ENCODE data around the gene TNFSF13B.
"Not testable (repeated sequence)": the region's sequence is repeated elsewhere in the genome, so short reads cannot be mapped to it uniquely, and the experiment has no call there.

TNFSF13B gene

DNA sequence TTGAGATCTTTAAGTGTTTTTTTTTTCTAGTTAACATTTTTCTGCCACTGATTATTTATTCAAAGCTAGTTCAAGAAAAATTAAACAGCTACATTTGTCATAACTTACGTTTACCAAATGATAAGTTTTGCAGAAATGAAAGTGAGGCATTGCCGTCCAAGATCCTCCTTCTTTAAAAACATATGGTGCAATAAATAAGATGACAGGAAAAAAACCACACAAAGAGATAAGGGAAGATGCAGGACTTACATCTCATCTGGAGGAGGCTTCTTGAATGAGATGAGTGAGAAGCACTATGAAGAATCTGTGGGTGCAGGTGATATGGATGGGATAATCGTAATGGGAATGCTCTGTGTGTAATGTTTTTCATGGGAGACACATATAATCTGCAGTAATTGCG is 12.4 kb downstream of the TNFSF13B start:
- DNase-seq (ENCODE audit: low read depth) = no peak

DNA sequence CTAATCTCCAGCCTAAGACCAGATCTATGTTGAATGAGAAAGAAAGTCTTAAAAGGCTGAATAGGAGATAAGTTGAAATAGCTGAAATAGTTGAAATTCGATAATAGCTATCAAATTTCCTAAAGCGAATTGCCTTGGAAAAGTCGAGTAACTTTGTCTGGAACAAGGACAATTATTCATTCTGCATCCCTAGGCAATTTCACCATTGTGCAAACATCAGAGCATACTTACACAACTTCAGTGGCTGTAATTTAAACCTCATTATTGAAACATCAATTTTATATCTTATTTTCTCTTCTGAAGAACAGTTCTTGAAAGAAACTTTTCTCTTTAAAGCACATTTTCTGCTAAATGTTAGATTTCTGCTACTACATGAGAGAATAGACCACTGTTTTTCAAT is 13.6 kb downstream of the TNFSF13B start:
- peak; percentile 81 for DNase-seq (ENCODE audit: low read depth)

DNA sequence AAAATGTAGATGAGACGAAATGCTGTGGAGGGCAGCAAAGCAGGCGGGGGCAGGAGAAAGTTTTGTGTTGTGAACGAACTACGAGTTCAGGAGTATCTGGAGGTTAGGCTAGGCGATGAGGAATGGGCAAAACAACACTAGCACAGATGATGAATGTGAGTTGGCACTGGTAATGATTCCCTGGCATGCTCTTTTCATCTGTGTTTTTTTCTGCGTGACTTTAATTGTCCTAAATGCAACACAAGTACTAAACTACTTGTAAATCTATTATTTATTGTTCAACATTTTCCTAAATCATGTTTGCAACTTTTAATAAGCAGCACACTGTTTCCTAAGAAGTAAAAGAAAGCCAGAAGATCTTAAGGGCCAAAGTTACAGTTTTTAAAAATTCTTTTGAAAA is 19.2 kb downstream of the TNFSF13B start:
- no peak for DNase-seq (ENCODE audit: low read depth)

DNA sequence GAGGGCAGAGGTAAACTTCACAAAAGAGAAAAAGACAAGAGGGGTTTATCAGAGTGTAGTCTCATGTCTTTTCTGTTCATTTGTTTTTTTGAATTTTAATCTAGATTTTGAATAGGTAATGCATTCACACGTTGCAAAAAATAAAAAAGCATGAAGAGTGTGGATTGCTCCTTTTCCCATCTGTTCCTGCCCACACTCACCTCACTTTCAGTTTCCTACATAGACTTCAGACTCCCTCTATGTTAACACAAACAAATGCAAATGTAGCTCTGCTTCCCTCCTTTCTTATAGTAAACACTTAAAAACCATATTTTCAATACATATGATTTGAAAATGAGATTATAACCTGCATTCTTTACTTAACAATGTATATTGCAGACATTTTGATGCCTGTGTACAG is 20.3 kb downstream of the TNFSF13B start:
- DNase-seq (ENCODE audit: low read depth) = no peak

GRCh38 chr13:108297114-108297513 is 27.6 kb downstream of the TNFSF13B start:
- DNase-seq (ENCODE audit: low read depth) = no peak

DNA sequence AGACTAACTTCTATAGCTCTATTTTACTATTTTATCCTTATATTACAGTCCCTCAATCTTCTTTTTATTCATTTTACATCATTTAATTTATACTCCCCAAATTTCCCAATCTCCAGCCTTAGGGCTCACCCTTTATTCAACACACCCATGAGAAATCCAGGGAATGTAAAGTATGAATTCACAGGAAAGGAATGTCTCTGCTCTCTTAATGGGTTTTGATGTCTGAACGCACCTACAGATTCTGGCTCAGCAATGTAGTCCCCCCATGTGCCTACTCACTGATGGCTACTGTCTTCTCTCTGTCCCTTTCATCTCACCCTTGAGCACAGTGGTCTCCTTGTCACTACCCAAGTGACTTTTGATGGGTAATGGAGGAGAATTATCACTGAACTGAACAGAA is 32.8 kb downstream of the TNFSF13B start:
- DNase-seq (ENCODE audit: low read depth) = no peak

DNA sequence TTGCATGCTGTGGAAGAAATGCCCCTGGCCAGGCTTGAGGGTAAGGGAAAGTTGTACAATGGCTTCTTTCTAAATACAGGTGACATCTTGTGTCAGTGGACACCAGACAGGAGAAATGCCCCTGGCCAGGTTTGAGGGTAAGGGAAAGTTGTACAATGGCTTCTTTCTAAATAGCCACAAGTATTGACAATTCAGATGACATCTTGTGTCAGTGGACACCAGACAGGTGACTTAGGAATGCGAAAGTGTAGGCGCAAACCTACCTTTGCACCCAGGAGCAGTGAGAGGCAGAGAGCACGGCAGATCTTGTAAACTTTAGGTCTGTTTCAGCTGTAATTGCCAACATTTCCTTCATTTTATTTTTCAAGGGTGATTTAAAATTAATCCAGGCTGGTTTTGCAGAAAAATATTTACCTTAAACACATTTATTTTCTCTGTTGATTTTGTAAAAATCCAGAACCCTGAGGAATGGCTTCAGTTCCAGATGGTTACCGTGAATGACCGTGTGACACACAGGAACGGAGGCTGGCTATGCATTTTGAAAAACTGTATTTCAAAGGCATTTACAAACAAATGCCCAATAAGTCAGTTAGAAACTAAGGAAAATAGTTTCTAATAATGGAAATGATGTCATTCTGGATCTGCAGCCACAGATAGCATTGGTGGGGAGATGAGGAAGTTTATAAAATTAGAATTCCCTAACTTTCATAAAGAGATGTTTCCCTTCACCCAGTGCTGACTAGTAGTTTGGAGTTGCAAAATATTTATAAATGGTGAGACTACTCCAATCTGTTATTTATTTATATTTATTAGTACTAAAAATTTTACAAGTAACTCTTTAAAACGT is 34.9 kb downstream of the TNFSF13B start:
- no peak for DNase-seq (ENCODE audit: low read depth)

DNA sequence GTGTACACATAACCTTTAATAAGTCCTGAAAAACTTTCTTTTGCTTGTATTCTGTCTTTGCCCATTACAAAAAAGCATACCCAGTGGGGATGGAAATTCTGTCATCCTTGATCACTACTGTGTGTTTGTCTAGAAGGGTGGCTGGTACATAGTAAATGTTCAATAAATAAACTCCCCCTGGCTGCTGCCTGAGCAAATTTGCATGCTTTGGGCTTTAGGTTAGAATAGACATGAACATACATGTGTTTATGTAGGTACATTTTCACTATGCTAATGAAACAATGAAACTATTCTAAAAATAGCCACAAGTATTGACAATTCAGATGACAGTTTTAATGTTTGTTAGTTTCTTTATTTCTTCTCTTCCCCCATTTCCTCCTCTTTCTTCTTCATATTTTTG is 36.1 kb downstream of the TNFSF13B start:
- no peak for DNase-seq (ENCODE audit: low read depth)

- DNase-seq (ENCODE audit: low read depth) = no peak
These were observed 37.3 kb downstream of the TNFSF13B start for GRCh38 chr13:108306860-108307259.

DNA sequence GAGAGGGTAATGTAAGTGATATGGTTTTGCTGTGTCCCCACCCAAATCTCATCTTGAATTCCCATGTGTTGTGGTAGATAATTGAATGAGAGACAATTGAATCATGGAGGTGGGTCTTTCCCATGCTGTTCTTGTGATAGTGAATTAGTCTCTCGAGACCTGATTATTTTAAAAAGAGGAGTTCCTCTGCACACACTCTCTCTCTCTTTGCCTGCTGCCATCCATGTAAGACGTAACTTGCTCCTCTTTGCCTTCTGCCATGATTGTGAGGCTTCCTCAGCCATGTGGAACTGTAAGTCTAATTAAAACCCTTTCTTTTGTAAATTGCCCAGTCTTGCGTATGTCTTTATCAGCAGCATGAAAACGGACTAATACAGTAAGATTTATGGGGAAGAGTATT is 42.1 kb downstream of the TNFSF13B start:
- DNase-seq (ENCODE audit: low read depth) = not testable (repeated sequence)

DNA sequence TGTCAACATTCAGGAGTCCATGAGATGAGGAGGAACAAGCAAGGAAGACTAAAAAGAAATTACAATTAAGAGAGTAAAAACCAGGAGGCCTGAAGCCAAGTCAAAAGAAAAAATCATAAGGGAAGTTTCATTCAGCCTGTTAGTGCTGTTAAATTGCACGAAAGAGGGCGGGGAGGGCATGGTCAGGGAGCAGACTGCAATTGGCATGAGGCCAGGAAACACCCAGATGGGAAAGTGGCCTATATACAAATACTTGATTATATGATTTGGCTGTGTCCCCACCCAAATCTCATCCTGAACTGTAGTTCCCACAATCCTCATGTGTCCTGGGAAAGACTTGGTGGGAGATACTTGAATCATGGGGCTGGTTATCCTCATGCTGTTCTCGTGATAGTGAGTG is 43.9 kb downstream of the TNFSF13B start:
- no peak for DNase-seq (ENCODE audit: low read depth)

DNA sequence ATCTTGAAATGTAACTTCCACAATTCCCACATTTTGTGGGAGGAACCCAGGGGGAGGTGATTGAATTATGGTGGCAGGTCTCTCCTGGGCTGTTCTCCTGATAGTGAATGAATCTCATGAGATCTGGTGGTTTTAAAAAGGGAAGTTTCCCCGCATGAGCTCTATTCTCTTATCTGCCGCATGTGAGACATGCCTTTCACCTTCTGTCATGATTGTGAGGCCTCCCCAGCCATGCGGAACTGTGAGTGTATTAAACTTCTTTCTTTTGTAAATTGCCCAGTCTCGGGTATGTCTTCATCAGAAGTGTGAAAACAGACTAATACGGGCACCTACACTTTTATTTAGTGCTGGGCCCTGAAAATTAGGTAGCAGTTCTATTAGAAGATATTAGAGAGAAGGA is 45.8 kb downstream of the TNFSF13B start:
- no peak for DNase-seq (ENCODE audit: low read depth)

GRCh38 chr13:108315991-108316390 is 46.5 kb downstream of the TNFSF13B start:
- no peak for DNase-seq (ENCODE audit: low read depth)

DNA sequence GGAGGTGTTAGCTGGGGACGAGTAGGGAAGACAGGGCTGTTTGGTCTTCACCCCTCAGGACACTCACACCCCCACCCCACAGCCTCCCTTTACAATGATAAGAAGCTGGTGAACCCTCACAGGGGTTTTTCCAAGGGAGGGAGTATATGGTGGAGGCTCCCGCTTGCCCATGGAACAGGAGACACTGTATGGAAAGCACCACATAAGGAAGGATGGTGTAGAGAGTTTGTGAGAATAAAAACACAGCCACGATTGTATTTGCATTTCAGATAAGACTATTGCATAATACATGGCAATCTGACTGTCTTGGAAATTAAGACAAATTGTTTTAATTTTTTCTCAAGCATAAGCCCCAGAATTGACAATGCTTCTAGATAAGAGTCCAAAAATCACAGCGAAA is 46.9 kb downstream of the TNFSF13B start:
- DNase-seq (ENCODE audit: low read depth) = no peak

GRCh38 chr13:108322206-108322824 is 52.8 kb downstream of the TNFSF13B start:
- DNase-seq (ENCODE audit: low read depth) = peak; percentile 39

DNA sequence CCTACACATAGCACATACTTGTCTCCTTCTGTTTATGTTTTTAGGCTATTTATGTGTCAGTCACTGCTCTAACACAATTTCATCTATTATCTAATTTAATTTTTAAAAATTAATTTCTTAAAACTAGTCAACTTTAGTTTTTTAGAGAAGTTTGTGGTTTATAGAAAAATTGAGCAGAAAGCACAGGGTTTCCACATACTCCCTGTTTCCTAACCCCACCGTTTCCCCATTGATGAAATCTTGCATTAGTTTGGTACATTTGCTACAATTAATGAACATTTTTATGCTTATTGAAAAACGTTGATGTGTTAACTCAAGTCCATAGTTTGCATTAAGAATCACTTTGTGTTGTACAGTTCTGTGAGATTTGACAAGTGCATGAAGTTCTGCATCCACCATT is 53.5 kb downstream of the TNFSF13B start:
- DNase-seq (ENCODE audit: low read depth) = no peak

- DNase-seq (ENCODE audit: low read depth) = no peak
These were observed 56.3 kb downstream of the TNFSF13B start for GRCh38 chr13:108325863-108326262.

GRCh38 chr13:108326309-108326708 is 56.8 kb downstream of the TNFSF13B start:
- no peak for DNase-seq (ENCODE audit: low read depth)

- no peak for DNase-seq (ENCODE audit: low read depth)
These were observed 59.3 kb downstream of the TNFSF13B start for GRCh38 chr13:108328848-108329247.

GRCh38 chr13:108332791-108333190 is 63.3 kb downstream of the TNFSF13B start:
- no peak for DNase-seq (ENCODE audit: low read depth)

- DNase-seq (ENCODE audit: low read depth) = peak; percentile 35
These were observed 73.1 kb downstream of the TNFSF13B start for GRCh38 chr13:108342369-108343289.

DNA sequence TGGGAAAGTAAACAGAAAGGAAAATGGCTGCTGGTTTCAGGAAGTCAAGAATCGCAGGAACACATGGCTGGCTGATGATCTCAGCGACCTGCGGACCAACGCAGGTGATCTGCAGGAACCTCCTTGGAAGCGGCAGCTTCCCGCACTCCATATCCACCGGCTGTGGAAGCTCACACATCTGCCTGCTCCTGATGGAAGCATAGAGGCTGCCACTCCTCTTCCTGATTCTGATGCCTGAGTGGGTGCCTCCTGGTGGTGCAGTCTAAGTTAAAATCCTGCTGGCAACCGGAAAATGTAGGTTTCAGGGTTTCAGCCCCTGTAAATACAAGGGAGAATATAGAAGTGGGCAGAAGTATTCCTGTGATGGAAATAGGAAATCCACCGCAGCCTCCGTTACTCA is 75.5 kb downstream of the TNFSF13B start:
- DNase-seq (ENCODE audit: low read depth) = no peak

GRCh38 chr13:108346376-108346775 is 76.9 kb downstream of the TNFSF13B start:
- no peak for DNase-seq (ENCODE audit: low read depth)
